HG03520 (cell line): ENCODE results near the gene FAM241A.

Experiments
- ATAC-seq: cut with Tn5 transposase; IDR thresholded peaks from one replicate; pipeline ENCODE4 v1.9.1; 2021; ENCODE audit warnings: mild to moderate bottlenecking, moderate library complexity; ENCODE audit not compliant: unreplicated experiment

FAM241A gene

DNA sequence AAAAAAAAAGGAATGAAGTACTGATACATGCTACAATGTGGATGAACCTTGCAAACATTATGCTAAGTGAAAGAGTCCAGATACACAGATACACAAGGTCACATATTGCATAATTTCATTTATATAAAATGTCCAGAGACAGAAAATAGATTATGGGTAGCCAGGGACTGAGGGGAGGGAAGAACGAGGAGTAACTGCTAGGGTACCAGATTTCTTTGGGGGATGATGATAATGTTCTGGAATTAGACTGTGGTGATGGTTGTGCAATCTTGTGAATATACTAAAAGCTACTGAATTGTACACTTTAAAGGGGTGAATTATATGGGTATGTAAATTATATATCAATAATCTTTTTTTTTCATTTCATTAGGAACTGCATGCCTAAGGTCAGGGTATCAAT is 65.5 kb downstream of the FAM241A start:
- no peak for ATAC-seq

DNA sequence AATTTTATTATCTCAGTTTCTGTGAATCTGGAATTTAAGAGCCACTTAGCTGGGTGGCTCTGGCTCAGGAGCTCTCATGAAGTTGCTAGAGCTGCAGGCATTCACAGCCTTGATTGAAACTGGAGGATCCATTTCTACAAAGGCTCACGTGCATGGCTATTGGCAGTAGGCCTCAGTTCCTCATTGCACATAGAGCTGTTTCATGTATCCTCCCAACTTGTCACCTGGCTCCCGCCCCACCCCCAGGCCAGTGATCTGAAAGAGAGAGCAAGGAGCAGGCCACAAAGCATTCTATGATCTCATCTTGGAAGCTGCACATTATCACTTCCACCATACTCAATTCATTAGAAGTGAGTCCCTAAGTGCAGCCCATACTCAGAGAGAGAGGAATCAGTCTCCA is 67.8 kb downstream of the FAM241A start:
- ATAC-seq: peak; percentile 67

DNA sequence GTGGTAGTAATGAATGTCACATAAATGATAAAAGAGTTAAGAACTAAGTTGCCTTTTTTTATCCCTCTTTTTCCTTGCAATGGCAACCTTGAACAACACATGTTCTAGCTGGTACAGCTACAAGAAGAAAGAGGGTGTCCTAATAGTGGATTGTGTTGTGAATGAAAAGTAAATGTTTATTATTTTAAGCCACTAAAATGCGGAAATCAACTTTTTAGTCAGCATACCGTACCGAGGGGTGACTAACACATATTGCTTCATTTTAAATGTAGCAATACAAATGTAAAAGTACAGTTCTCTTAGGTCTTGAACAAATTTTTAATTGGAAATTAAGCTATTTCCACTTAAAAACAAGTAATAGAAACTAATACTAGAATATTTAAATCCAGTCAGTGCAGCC is 68.6 kb downstream of the FAM241A start:
- no peak for ATAC-seq

DNA sequence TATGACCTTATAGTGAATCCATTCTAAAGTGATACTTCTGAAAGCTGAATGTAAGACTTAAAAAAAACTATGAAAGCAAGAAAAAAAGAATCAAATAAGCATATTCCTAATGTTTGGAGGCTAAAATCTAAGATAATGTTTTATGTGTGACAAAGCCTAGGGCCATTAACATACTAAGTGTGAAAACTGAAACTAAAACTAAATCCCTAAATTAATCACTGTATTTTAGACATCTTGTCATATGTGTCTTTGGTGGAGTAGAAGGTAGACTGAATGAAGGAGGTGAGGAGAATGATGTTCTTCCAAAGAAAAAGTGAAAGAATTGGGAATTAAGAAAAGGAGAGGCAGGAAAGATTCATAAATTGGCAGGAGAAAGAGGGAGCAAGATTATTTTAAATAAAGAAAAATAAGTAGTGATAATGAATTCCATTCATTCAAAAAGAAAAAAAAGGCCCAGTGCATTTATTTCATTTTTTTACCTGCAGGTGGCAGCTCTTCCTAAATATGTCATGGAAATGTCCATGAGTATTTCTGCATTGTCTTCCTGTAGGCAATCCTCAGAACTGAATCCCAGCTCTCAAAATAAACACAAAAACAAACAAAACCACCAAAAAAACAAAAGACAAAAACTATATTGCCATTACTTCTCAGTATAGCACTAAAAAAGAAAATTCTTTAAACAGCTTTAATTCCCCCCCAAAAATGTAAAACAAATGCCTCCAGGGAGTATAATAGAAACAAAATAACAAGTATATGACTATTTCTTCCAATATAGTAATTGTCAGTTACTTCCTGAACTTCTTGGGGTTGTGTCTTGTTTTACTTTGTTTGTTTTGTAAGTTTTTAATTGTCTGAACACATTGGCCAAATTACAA is 69.4 kb downstream of the FAM241A start:
- ATAC-seq: no peak

DNA sequence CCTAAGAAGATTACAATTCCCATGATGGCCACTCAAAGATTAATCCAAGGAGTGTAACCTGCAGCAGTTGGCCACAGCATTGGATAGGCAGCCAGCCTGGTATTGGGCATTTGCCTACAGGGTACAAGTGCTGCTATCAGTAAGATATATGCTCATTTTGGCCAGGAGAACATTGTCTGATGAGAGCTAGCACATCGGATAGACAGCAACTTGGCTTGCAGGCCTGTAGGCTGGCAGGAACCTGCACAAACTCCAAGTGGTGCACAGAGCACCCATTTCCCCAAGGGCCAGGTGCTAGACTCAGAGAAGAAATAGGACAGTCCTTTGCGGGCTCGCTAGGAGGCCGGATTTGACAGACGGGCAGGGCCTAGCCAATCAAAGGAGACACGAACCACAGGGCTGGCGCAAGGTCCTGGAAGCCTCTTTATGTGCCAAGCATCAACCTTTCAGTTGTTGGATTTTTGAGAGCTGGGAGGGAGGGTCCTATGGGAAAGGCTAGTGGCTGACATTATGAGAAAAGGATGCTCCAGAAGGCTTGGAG is 74.6 kb downstream of the FAM241A start:
- ATAC-seq: no peak

DNA sequence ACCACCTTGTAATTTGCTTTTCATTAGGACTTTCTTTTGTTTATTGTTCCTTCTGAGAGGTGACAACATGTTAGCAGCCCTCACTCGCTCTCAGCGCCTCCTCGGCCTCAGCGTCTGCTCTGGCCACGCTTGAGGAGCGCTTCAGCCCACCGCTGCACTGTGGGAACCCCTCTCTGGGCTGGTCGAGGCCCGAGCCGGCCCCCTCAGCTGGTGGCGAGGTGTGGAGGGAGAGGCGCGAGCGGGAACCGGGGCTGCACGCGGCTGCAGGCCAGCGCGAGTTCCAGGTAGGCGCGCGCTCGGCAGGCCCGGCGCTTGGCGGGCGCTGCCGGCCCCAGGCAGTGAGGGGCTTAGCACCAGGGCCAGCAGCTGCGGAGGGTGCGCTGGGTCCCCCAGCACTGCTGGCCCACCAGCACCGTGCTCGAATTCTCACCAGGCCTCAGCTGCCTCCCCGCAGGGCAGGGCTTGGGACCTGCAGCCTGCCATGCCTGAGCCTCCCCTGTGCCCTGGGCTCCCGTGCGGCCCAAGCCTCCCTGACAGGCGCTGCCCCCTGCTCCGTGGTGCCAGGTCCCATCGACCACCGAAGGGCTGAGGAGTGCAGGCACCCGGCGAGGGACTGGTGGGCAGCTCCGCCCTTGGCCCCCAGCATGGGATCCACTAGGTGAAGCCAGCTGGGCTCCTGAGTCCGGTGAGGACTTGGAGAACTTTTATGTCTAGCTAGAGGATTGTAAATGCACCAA is 77.1 kb downstream of the FAM241A start:
- ATAC-seq: no peak

DNA sequence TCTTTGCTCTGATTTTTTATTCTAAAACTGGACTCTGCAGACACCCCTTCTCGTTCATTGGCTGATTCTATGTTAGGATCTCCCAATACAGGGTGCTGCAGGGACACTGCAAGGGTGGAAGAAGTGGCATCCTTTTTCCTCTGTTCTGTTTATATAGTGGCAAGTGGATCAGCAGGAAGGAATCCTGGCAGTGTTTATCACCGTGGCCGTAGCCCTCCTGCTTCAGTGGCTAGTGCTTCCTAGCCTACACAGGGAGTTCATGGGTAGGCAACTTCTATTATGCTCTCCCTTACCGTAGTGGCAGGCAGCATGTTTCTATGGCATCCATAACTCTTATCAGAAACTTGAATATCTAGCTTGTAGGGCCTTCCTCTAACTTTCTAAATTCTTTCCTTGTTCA is 79.9 kb downstream of the FAM241A start:
- no peak for ATAC-seq

DNA sequence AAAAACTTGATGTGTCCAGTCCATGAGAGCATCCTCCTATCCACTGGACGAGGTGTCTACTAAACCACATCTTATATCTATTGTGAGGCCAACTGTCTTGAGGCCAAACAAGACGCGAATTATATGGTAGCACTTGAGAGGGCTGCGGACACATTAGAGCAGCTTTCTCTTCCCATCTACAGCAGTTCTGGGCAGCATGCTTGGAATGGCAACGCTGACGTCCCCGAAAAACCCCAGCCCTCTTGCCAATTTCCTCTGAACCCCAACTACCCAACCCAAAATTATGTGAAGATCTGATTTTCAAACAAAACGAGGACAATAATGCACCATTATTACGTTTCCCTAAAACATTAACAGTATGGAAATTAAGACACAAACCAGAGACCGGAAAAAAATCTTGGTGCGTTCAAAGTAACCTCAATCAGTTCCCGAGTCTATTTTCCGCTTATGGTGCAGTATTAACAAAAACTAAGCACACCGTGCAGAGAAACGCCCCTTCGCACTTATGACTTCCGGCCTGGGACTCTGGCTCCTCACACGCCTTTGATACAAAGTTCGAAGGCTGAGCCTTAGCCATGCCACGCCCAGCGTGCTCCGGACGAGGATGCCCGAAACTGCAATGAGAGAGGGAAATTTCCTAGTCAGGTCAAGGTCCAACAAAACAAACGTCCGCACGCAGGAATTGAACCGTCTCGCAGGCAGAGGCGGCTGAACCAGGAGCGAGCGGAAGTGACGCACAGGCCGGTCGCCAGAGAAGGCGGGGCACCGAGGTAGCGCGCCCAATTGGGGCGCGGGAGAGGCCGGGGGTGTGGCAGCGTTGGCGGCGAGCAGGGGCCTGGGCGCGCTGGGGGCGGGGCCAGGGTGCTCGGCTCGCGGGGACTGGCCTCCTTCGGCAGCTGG is 85.9 kb downstream of the FAM241A start:
- ATAC-seq: peak; percentile 79

DNA sequence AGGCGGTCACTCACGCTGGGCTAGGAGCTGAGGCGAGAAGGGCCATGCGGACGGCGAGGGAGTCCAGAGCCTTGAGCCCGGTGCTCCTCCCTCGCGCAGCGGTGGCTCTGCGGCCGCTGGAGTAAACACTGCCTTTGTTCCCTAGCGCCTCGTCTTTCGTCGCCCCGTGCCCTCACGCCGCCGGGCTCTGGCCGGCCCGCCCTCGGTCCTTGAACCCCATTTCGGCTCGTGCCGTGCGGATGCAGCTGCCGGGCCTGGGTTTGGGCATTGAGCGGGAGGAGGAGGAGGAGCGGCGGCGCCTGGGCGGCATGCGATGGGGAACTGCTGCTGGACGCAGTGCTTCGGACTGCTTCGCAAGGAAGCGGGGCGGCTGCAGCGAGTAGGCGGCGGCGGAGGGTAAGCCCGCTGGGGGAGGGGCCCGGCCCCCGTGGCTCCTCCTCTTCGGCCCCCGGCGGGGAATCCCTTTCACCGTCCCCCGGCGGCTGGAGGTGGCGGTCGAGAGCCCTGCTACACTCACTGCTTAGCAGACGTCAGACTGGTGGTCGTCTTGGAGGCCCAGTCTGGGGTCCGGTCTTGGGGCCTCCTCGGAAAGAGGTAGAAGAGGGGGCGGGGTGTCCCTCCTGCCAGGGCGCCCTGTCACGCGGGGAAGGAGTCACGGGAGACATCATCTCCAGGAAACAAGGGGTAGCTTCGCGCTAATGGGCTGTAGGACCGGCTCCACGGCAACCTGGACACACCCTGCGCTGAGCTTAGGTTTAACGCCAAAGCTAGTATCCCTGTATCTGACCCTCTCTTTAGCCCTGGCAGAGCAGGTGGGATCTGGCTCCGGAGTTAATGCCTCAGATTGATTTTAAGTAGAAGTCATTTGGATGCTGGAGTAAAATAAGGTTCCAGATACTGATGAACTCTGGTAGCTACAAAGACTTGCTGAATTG is 86.8 kb downstream of the FAM241A start, which contains the start of gene AP1AR:
Gene AP1AR (plus strand): TSS at position 9 of the 935 bp plus-strand sequence. CDS start 305 bp downstream, at position 314.
- peak; percentile 58 for ATAC-seq

DNA sequence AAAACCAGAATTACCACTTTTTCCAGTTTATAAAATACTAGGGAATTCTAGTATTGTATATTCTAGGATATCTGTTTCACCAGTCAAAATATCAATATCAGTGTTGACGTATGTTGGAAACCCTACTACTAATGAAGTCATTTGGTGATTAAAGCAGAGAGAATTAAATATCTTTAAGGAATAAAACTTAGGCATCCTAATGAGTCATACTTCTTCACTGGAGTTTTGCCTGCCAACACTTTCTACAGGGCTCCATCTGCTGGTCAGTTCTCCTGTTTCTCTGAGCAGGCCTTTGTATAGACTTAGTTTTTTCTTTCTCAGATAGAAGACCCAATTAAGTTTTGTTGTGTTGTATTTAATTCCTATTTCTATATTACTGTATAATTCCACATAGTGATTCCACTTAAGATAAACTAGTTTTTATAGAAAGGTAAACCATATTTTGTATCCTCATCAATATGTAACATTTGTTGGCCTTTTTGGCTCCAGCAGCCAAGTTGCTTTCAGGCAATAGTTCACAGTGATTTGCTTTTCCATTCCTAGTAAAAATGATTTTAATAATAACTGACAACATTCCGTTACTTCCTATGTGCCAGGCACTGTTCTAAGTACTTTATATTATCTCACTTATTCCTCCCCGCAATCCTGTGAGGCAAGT is 89.8 kb downstream of the FAM241A start:
- ATAC-seq: no peak

DNA sequence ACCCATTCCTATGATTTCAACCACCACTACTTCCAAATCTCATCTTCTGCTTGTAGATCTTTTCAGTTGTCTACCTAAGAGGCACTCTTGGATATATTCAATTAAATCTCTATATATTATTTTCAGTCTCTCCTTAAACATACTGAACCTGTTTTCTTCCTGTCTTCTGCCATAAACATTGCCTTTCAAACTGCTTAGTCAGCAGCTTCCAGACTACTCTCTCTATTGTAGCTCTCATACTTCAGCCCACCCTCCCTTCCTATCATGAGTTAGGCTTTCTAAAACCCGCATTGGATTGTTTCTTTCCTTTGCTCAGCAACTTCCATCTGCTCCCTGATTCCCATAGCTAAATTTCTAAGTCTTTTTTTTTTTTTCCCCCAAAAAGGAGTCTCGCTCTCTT is 90.8 kb downstream of the FAM241A start:
- no peak for ATAC-seq

DNA sequence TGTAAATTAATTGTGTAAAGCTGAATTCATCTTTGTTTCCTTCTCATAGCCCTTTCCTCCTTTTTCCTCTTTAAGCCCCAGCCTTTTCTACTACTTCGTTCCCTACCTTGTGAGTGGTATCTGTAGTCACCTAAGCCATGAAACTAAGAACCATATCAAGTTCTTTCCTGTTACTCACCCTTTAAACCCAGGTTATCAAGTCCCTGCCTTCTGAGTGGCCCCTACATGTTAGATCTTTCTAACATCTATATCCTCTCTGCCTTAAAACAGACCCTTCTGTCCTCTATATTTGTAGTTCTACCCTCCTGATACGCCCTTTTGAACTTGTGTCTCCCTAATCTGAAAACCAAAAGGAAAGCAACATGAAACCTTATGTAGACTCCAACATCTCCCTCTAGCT is 93.6 kb downstream of the FAM241A start:
- no peak for ATAC-seq
